GM12878 (cell line): ENCODE measurements around the gene YWHAQ. TPM values are rescaled to one million over a fixed set of nuclear protein-coding genes. Genes with fewer than 3 reads are reported as not detected.

ENCODE experiments used
- ATAC-seq: fragments of 200-7000 bp; cut with Tn5 transposase; 3 replicates; pipeline ENCODE4 v1.9.1; 2020; ENCODE audit warnings: mild to moderate bottlenecking, moderate library complexity
- BruUV-seq: library from RNA; stranded (reverse); fragments of 400-500 nt; replicated peaks from 2 replicates; lab custom pipeline; 2021; lab: Mats Ljungman, UMichigan
- CTCF ChIA-PET: fragments of 300-600 bp; sonication (Branson Sonifier 250); formaldehyde crosslinking; extraction: SDS; loops from one replicate; lab custom pipeline; 2021; ENCODE audit warnings: inconsistent platforms; lab: Yijun Ruan, JAX
- POLR2A ChIA-PET: fragments of 350-600 bp; formaldehyde crosslinking; extraction: SDS; loops from one replicate; lab custom pipeline; 2021; ENCODE audit warnings: inconsistent platforms; lab: Charles Lee
- RAD21 ChIA-PET: fragments of 300-600 bp; sonication (Branson Sonifier 250); formaldehyde crosslinking; loops from one replicate; lab custom pipeline; 2023; ENCODE audit warnings: antibody characterized with exemption; ENCODE audit not compliant: unreplicated experiment; lab: Charles Lee
- SMC1A ChIA-PET: fragments of 300-600 bp; sonication (Branson Sonifier 250); formaldehyde crosslinking; loops from one replicate; lab custom pipeline; 2023; ENCODE audit not compliant: unreplicated experiment, uncharacterized antibody; lab: Charles Lee
- DNase-seq: peaks from one replicate; pipeline ENCODE4 v3.0.0-alpha.2; 2011; ENCODE audit warnings: low read depth, low spot score
- FAIRE-seq: peaks from 3 replicates; lab custom pipeline; 2011; peaks lifted over from hg19 to GRCh38; lab: Jason Lieb, UNC
- H2AFZ ChIP-seq: 2 replicates; pipeline ENCODE4 v1.6.0; 2011; ENCODE audit warnings: low read depth, low read length, control low read depth; ENCODE audit not compliant: control insufficient read depth
- H3K27ac ChIP-seq: 2 replicates; pipeline ENCODE4 v1.5.1; 2011; ENCODE audit warnings: control low read depth; ENCODE audit not compliant: control insufficient read depth, insufficient read depth
- H3K27me3 ChIP-seq, 2 experiments: replicated peaks in 1 of 2; 2 replicates each; pipeline versions ENCODE4 v1.6.0 to v1.6.1; 2011; ENCODE audit warnings: low read length in 1 of 2; ENCODE audit not compliant: control insufficient read depth in 2 of 2, insufficient read depth in 2 of 2
- H3K36me3 ChIP-seq, 2 experiments: 2 replicates each; pipeline ENCODE4 v1.5.1; 2011; ENCODE audit warnings: low read length in 1 of 2; ENCODE audit not compliant: control insufficient read depth in 2 of 2, insufficient read depth in 2 of 2
- H3K4me1 ChIP-seq: 2 replicates; pipeline ENCODE4 v1.6.1; 2011; ENCODE audit warnings: mild to moderate bottlenecking, low read length, moderate library complexity, mixed read lengths; ENCODE audit not compliant: control insufficient read depth, insufficient read depth
- H3K4me2 ChIP-seq: 2 replicates; pipeline ENCODE4 v1.6.0; 2011; ENCODE audit warnings: control low read depth; ENCODE audit not compliant: control insufficient read depth, insufficient read depth
- H3K4me3 ChIP-seq: fragments of 200-600 bp; sonication (generic); 2 replicates; pipeline ENCODE4 v1.5.1; 2016
- H3K79me2 ChIP-seq: 2 replicates; pipeline ENCODE4 v1.6.0; 2011; ENCODE audit warnings: low read length; ENCODE audit not compliant: control insufficient read depth, insufficient read depth
- H3K9ac ChIP-seq: 2 replicates; pipeline ENCODE4 v1.8.0; 2011; ENCODE audit warnings: low read length, control low read depth, mixed read lengths; ENCODE audit not compliant: control insufficient read depth, insufficient read depth
- H3K9me3 ChIP-seq: replicated peaks from 3 replicates; pipeline ENCODE4 v1.5.1; 2011; ENCODE audit warnings: mild to moderate bottlenecking, low read length; ENCODE audit not compliant: control insufficient read depth, insufficient read depth
- H4K20me1 ChIP-seq: 2 replicates; pipeline ENCODE4 v1.6.0; 2011; ENCODE audit not compliant: control insufficient read depth, insufficient read depth
- BHLHE40 ChIP-seq, 2 experiments: fragments of 450-650 bp in 1 of 2; IDR thresholded peaks; 2 replicates each; pipeline ENCODE4 v1.6.1; 2011 to 2017; ENCODE audit warnings: low read depth in 2 of 2, borderline replicate concordance in 1 of 2, improper control_type of control experiment in 1 of 2, low read length in 1 of 2, mild to moderate bottlenecking in 1 of 2
- ELK1 ChIP-seq: IDR thresholded peaks from 2 replicates; pipeline ENCODE4 v1.6.1; 2012; ENCODE audit warnings: low read depth, low read length, improper control_type of control experiment
- FOXM1 ChIP-seq: IDR thresholded peaks from 2 replicates; pipeline ENCODE4 v1.6.1; 2012; ENCODE audit warnings: low read depth, mild to moderate bottlenecking, inconsistent platforms, low read length, moderate library complexity
- HSF1 ChIP-seq: fragments of 150-350 bp; IDR thresholded peaks from 2 replicates; pipeline ENCODE4 v1.6.1; 2014; ENCODE audit warnings: mild to moderate bottlenecking, low read depth, low read length
- MLLT1 ChIP-seq: fragments of 450-650 bp; IDR thresholded peaks from 2 replicates; pipeline ENCODE4 v1.6.1; 2016; ENCODE audit warnings: mild to moderate bottlenecking
- PAX5 ChIP-seq: IDR thresholded peaks from 2 replicates; pipeline ENCODE4 v1.6.1; 2011; ENCODE audit warnings: low read depth, low read length, borderline replicate concordance
- RBBP5 ChIP-seq: fragments of 200-600 bp; sonication (generic); conservative IDR thresholded peaks from 2 replicates; pipeline ENCODE4 v1.6.1; 2016
- RUNX3 ChIP-seq: IDR thresholded peaks from 2 replicates; pipeline ENCODE4 v1.6.1; 2012; ENCODE audit warnings: low read length, inconsistent platforms
- WGBS: methylation state at CpG from one replicate; pipeline ENCODE4 v1.1.6; 2016; ENCODE audit warnings: low lambda C conversion rate; ENCODE audit not compliant: insufficient replicate concordance, insufficient coverage; ENCODE audit errors: missing lambda C conversion rate; 5-methylcytosine and 5-hydroxymethylcytosine counted together
- in situ Hi-C: fragments of 300-500 bp; cut with MboI; formaldehyde crosslinking; loops from 9 replicates; pipeline ENCODE4 v1.14.3; 2018; ENCODE audit warnings: mixed read lengths
- intact Hi-C: fragments of 100-400 bp; cut with micrococcal nuclease; formaldehyde crosslinking; loops from one replicate; pipeline ENCODE4 v1.14.2; 2022; ENCODE audit not compliant: unreplicated experiment
- polyA plus RNA-seq, 11 experiments: library from polyadenylated mRNA; depleted of rRNA in 4 of 11; unstranded in 6 of 11; stranded (reverse) in 5 of 11; fragments of >200 nt; fragmentation: Nextera tagmentation in 4 of 11; fragmentation: Illumina TruSeq in 1 of 11; extraction: Ambion mirVana in 4 of 11; extraction: Trizol in 1 of 11; gene quantifications; 1 replicate in 1 of 11; 2 replicates in 10 of 11; pipeline versions ENCODE4 v1.2.1 to v1.2.3, GENCODE V29; 2011 to 2016; ENCODE audit warnings: inconsistent platforms in 2 of 11, missing spikeins in 2 of 11, low read depth in 1 of 11
- total RNA-seq, 4 experiments: library from RNA; depleted of rRNA in 3 of 4; stranded (reverse); fragments of >200 nt in 3 of 4; fragmentation: Illumina TruSeq in 1 of 4; extraction: Trizol in 1 of 4; gene quantifications; 2 replicates each; pipeline versions ENCODE4 v1.2.1 to v1.2.3, GENCODE V29; 2013 to 2021

Gene YWHAQ
- total and polyA plus RNA-seq, 10 of the 15 experiments (the other 5 are each of a cell fraction or from before 2014, with no cell fraction given), result 63.0 to 515 (median 219) TPM

GRCh38 chr2:9549420-9549819 is 81.4 kb downstream of the YWHAQ start:
- peaks cover 62% of the 10 kb centered on the region for H3K4me1 ChIP-seq
- no peaks in the 10 kb centered on the region for H4K20me1 ChIP-seq
- peaks cover 91% of the 10 kb centered on the region for H3K79me2 ChIP-seq
- peak; percentile 50 for ATAC-seq
- TF ChIP-seq RUNX3 (peak; percentile 33; the same call in 1 of the 2 replicates), MLLT1 (peak; percentile 36; the same call in 1 of the 2 replicates), FOXM1 (0 out of 2 replicates have a peak, but pooled peaks have one; percentile 19), BHLHE40 (IDR thresholded peaks at IDR 0.05; ENCODE audit: borderline replicate concordance in 1 of 2, low read depth in 2 of 2, low read length in 1 of 2) (peak; percentile 50 to 84; a peak in 3 of 4 replicates), RBBP5 (no peak), HSF1 (peak; percentile 68; the same call in 1 of the 2 replicates), PAX5 (peak; percentile 84; the same call in 1 of the 2 replicates), ELK1 (no peak)
- H3K9me3 ChIP-seq, result no peaks in the 10 kb centered on the region
- no peak overlapping the region for H2AFZ ChIP-seq
- in situ Hi-C loops (no loop called here), intact Hi-C loops (no loop called here)
- CTCF ChIA-PET, result interaction anchor here (2.7 to 3.4 kb wide), 3 partner anchors 10 to 75 kb away, joined by 11 to 17 read pairs (median 17); partner anchors contain the start of gene IAH1
- POLR2A ChIA-PET, result interaction anchor here (0.9 to 3.9 kb wide), 5 partner anchors 12 to 81 kb away, joined by 3 to 51 read pairs (median 3); partner anchors contain the start of gene YWHAQ
- no peaks in the 10 kb centered on the region for H3K36me3 ChIP-seq
- DNase-seq, result no peak
- peak overlapping the region; percentile 56; the same call in 1 of the 2 replicates for H3K9ac ChIP-seq
- H3K4me2 ChIP-seq, result peak overlapping the region; percentile 92
- FAIRE-seq, result no peak
- BruUV-seq, result no TSS peak
- SMC1A ChIA-PET, result interaction anchor here (0.7 to 10.3 kb wide), 7 partner anchors 10 to 126 kb away, joined by 3 to 152 read pairs (median 4); partner anchors contain the start of genes CPSF3 and ITGB1BP1
- RAD21 ChIA-PET, result interaction anchor here (0.9 to 4.5 kb wide), 5 partner anchors 10 to 127 kb away, joined by 3 to 42 read pairs (median 3); partner anchors contain the start of genes IAH1 and YWHAQ
- H3K4me3 ChIP-seq, result peak overlapping the region; percentile 58; the same call in 1 of the 2 replicates
- WGBS, result 58% methylated on average over 9 of the region's 9 CpGs
- no peaks in the 10 kb centered on the region for H3K27me3 ChIP-seq
- H3K27ac ChIP-seq, result peak overlapping the region; percentile 83
